Measurements from ENCODE around the gene ZFAND6. TPM values are rescaled to one million over a fixed set of nuclear protein-coding genes. Genes with fewer than 3 reads are reported as not detected.

ZFAND6 gene
- total RNA-seq, 1 donor from 2014 or later: 73.1 TPM

- Mint-ChIP-seq H3K27me3 (no peaks in the 10 kb centered on the region), H3K4me1 (ENCODE audit: low read depth) (peaks cover 15% of the 10 kb centered on the region), H3K27ac (no peak overlapping the region), H3K4me3 (ENCODE audit: low read depth) (no peak overlapping the region), H3K36me3 (ENCODE audit: insufficient read depth) (peaks cover 11% of the 10 kb centered on the region), H3K9me3 (ENCODE audit: low read depth) (peaks cover 9% of the 10 kb centered on the region)
- TF ChIP-seq CTCF (IDR thresholded peaks at IDR 0.05; ENCODE audit: unreplicated experiment): peak; percentile 48
- DNase-seq (ENCODE audit: low spot score, unreplicated experiment): no peak
Observed at GRCh38 chr15:80090879-80091503, 31.5 kb downstream of the ZFAND6 start.

GRCh38 chr15:80093854-80094418 lies 34.5 kb downstream of the ZFAND6 start:
- Mint-ChIP-seq H3K27ac (peak overlapping the region; percentile 41), H3K4me3 (ENCODE audit: low read depth) (no peak overlapping the region), H3K36me3 (ENCODE audit: insufficient read depth) (peaks cover 6% of the 10 kb centered on the region), H3K9me3 (ENCODE audit: low read depth) (peaks cover 3% of the 10 kb centered on the region), H3K4me1 (ENCODE audit: low read depth) (peaks cover 14% of the 10 kb centered on the region), H3K27me3 (no peaks in the 10 kb centered on the region)
- DNase-seq (ENCODE audit: low spot score, unreplicated experiment): no peak
- no peak for TF ChIP-seq CTCF (IDR thresholded peaks at IDR 0.05; ENCODE audit: unreplicated experiment)

- Mint-ChIP-seq H3K9me3 (ENCODE audit: low read depth) (no peaks in the 10 kb centered on the region), H3K4me3 (ENCODE audit: low read depth) (no peak overlapping the region), H3K27ac (no peak overlapping the region), H3K36me3 (ENCODE audit: insufficient read depth) (no peaks in the 10 kb centered on the region), H3K4me1 (ENCODE audit: low read depth) (peaks cover 14% of the 10 kb centered on the region), H3K27me3 (no peaks in the 10 kb centered on the region)
- no peak for TF ChIP-seq CTCF (IDR thresholded peaks at IDR 0.05; ENCODE audit: unreplicated experiment)
- DNase-seq (ENCODE audit: low spot score, unreplicated experiment): no peak
Observed at GRCh38 chr15:80095511-80095910, 36.0 kb downstream of the ZFAND6 start.

- no peak for DNase-seq (ENCODE audit: low spot score, unreplicated experiment)
- no peak for TF ChIP-seq CTCF (IDR thresholded peaks at IDR 0.05; ENCODE audit: unreplicated experiment)
- Mint-ChIP-seq H3K4me1 (ENCODE audit: low read depth) (peaks cover 13% of the 10 kb centered on the region), H3K27ac (no peak overlapping the region), H3K36me3 (ENCODE audit: insufficient read depth) (no peaks in the 10 kb centered on the region), H3K9me3 (ENCODE audit: low read depth) (no peaks in the 10 kb centered on the region), H3K27me3 (no peaks in the 10 kb centered on the region), H3K4me3 (ENCODE audit: low read depth) (no peak overlapping the region)
Observed at GRCh38 chr15:80095969-80096368, 36.5 kb downstream of the ZFAND6 start.

- DNase-seq (ENCODE audit: low spot score, unreplicated experiment): no peak
- Mint-ChIP-seq H3K27ac (no peak overlapping the region), H3K4me3 (ENCODE audit: low read depth) (no peak overlapping the region), H3K27me3 (no peaks in the 10 kb centered on the region), H3K36me3 (ENCODE audit: insufficient read depth) (no peaks in the 10 kb centered on the region), H3K9me3 (ENCODE audit: low read depth) (no peaks in the 10 kb centered on the region), H3K4me1 (ENCODE audit: low read depth) (peaks cover 17% of the 10 kb centered on the region)
- no peak for TF ChIP-seq CTCF (IDR thresholded peaks at IDR 0.05; ENCODE audit: unreplicated experiment)
Observed at GRCh38 chr15:80098341-80098740, 38.9 kb downstream of the ZFAND6 start.
